HepG2 (cell line): ENCODE data around the gene MMP24OS. TPM values are rescaled to one million over a fixed set of nuclear protein-coding genes. Genes with fewer than 3 reads are reported as not detected.
A peak's percentile ranks its signal among the peaks of the same experiment; 100 is the strongest.

Experiments used
- BORCS8-MEF2B ChIP-seq: sonication (generic); formaldehyde crosslinking; IDR thresholded peaks from 2 replicates; pipeline ENCODE4 v1.8.0; 2022; ENCODE audit warnings: mild to moderate bottlenecking, missing genetic modification reagents
- CC2D1A ChIP-seq: sonication (generic); formaldehyde crosslinking; IDR thresholded peaks from 2 replicates; pipeline ENCODE4 v1.8.1; 2023; ENCODE audit warnings: mild to moderate bottlenecking, missing genetic modification reagents
- DNMT1 ChIP-seq: sonication (generic); formaldehyde crosslinking; IDR thresholded peaks from 2 replicates; pipeline ENCODE4 v1.5.1; 2020; ENCODE audit warnings: mild to moderate bottlenecking, missing genetic modification reagents
- ESRRA ChIP-seq: sonication (generic); formaldehyde crosslinking; IDR thresholded peaks from 2 replicates; pipeline ENCODE4 v1.5.1; 2020; ENCODE audit warnings: mild to moderate bottlenecking, low read depth, missing genetic modification reagents
- GATAD2A ChIP-seq: IDR thresholded peaks from 2 replicates; pipeline ENCODE4 v1.6.1; 2016
- IRF9 ChIP-seq: sonication (generic); formaldehyde crosslinking; IDR thresholded peaks from 2 replicates; pipeline ENCODE4 v1.8.0; 2022; ENCODE audit warnings: missing genetic modification reagents, mild to moderate bottlenecking, borderline replicate concordance
- KAT7 ChIP-seq: IDR thresholded peaks from 2 replicates; pipeline ENCODE4 v1.6.1; 2018; ENCODE audit warnings: borderline replicate concordance, missing compliant biosample characterization
- KLF6 ChIP-seq: IDR thresholded peaks from 2 replicates; pipeline ENCODE4 v1.8.0; 2016; ENCODE audit warnings: missing biosample characterization, missing genetic modification reagents
- MLLT10 ChIP-seq: sonication (generic); formaldehyde crosslinking; IDR thresholded peaks from 2 replicates; pipeline ENCODE4 v1.4.0; 2020; ENCODE audit warnings: missing genetic modification reagents
- NFIC ChIP-seq: IDR thresholded peaks from 2 replicates; pipeline ENCODE4 v1.6.1; 2012; ENCODE audit warnings: mild to moderate bottlenecking, low read length, inconsistent platforms
- NFKBIZ ChIP-seq: IDR thresholded peaks from 2 replicates; pipeline ENCODE4 v1.6.1; 2018; ENCODE audit warnings: missing genetic modification reagents, missing compliant biosample characterization
- NR0B2 ChIP-seq: sonication (generic); formaldehyde crosslinking; IDR thresholded peaks from 2 replicates; pipeline ENCODE4 v1.4.0; 2020; ENCODE audit warnings: mild to moderate bottlenecking, missing genetic modification reagents
- REL ChIP-seq: sonication (generic); formaldehyde crosslinking; conservative IDR thresholded peaks from 2 replicates; pipeline ENCODE4 v1.8.0; 2022; ENCODE audit warnings: mild to moderate bottlenecking, missing genetic modification reagents, moderate library complexity
- SNAI1 ChIP-seq: sonication (generic); formaldehyde crosslinking; IDR thresholded peaks from 2 replicates; pipeline ENCODE4 v1.5.0; 2020; ENCODE audit warnings: mild to moderate bottlenecking, missing genetic modification reagents, borderline replicate concordance
- SNRNP70 ChIP-seq: fragments of 200-400 bp; formaldehyde crosslinking; IDR thresholded peaks from 2 replicates; pipeline ENCODE4 v1.6.1; 2017; ENCODE audit warnings: mild to moderate bottlenecking, low read depth, low read length, moderate library complexity
- SOX5 ChIP-seq: IDR thresholded peaks from 2 replicates; pipeline ENCODE4 v1.6.1; 2016; ENCODE audit warnings: borderline replicate concordance
- SYNCRIP ChIP-seq: fragments of 200-400 bp; formaldehyde crosslinking; IDR thresholded peaks from 2 replicates; pipeline ENCODE4 v1.6.1; 2018; ENCODE audit warnings: mild to moderate bottlenecking, low read depth, low read length; ENCODE audit not compliant: insufficient read depth
- TCF7L2 ChIP-seq: IDR thresholded peaks from 2 replicates; pipeline ENCODE4 v1.6.1; 2011; ENCODE audit warnings: mild to moderate bottlenecking, low read depth, low read length, moderate library complexity
- TEAD2 ChIP-seq: sonication (generic); formaldehyde crosslinking; IDR thresholded peaks from 2 replicates; pipeline ENCODE4 v1.9.0; 2021; ENCODE audit warnings: missing genetic modification reagents
- TERF1 ChIP-seq: sonication (generic); formaldehyde crosslinking; IDR thresholded peaks from 2 replicates; pipeline ENCODE4 v1.8.0; 2022; ENCODE audit warnings: mild to moderate bottlenecking, missing genetic modification reagents, moderate library complexity
- WIZ ChIP-seq: sonication (generic); formaldehyde crosslinking; IDR thresholded peaks from 2 replicates; pipeline ENCODE4 v1.5.1; 2020; ENCODE audit warnings: mild to moderate bottlenecking, missing genetic modification reagents
- XBP1 ChIP-seq: sonication (generic); formaldehyde crosslinking; IDR thresholded peaks from 2 replicates; pipeline ENCODE4 v1.5.0; 2020; ENCODE audit warnings: missing genetic modification reagents
- ZNF280B ChIP-seq: sonication (generic); formaldehyde crosslinking; IDR thresholded peaks from 2 replicates; pipeline ENCODE4 v1.5.0; 2020; ENCODE audit warnings: missing genetic modification reagents, mild to moderate bottlenecking, borderline replicate concordance
- ZNF691 ChIP-seq: sonication (generic); formaldehyde crosslinking; IDR thresholded peaks from 2 replicates; pipeline ENCODE4 v1.4.0; 2020; ENCODE audit warnings: missing genetic modification reagents, low read depth, mild to moderate bottlenecking, borderline replicate concordance
- ZNF75D ChIP-seq: sonication (generic); formaldehyde crosslinking; IDR thresholded peaks from 2 replicates; pipeline ENCODE4 v1.8.1; 2023; ENCODE audit warnings: missing genetic modification reagents, mild to moderate bottlenecking, borderline replicate concordance
- ZNF780A ChIP-seq: sonication (generic); formaldehyde crosslinking; IDR thresholded peaks from 2 replicates; pipeline ENCODE4 v1.8.0; 2022; ENCODE audit warnings: mild to moderate bottlenecking, missing genetic modification reagents, moderate library complexity
- ZNF879 ChIP-seq: sonication (generic); formaldehyde crosslinking; IDR thresholded peaks from 2 replicates; pipeline ENCODE4 v1.8.1; 2023; ENCODE audit warnings: missing genetic modification reagents
- polyA plus RNA-seq, 8 experiments: library from polyadenylated mRNA; depleted of rRNA in 3 of 8; stranded (reverse) in 7 of 8; unstranded in 1 of 8; fragments of >200 nt; fragmentation: Illumina TruSeq in 4 of 8; extraction: Trizol in 4 of 8; gene quantifications; 2 replicates each; pipeline versions ENCODE4 v1.2.1 to v1.2.3, GENCODE V29; 2011 to 2016; ENCODE audit warnings: low read depth in 4 of 8, missing spikeins in 1 of 8, mixed read lengths in 1 of 8; ENCODE audit not compliant: insufficient read depth in 1 of 8
- total RNA-seq, 5 experiments: library from RNA; depleted of rRNA; stranded (reverse); fragments of >200 nt; fragmentation: Illumina TruSeq; extraction: Trizol; gene quantifications; 2 replicates each; pipeline ENCODE4 v1.2.3, GENCODE V29; 2016; ENCODE audit warnings: low read depth in 1 of 5

MMP24OS gene
- total and polyA plus RNA-seq, 2 of the 13 experiments (the other 11 are each of a cell fraction or from before 2014, with no cell fraction given) = 6.0 to 8.5 TPM

- TF ChIP-seq SNAI1 (no peak), ESRRA (no peak), TEAD2 (CRISPR knock-in tag) (no peak), SYNCRIP (no peak), GATAD2A (CRISPR knock-in tag) (peak; percentile 94), TERF1 (CRISPR knock-in tag) (no peak), NR0B2 (no peak), SOX5 (CRISPR knock-in tag) (peak; percentile 90; the same call in 1 of the 2 replicates), WIZ (CRISPR knock-in tag) (no peak), ZNF879 (no peak), ZNF280B (CRISPR knock-in tag) (no peak), KLF6 (CRISPR knock-in tag) (peak; percentile 27; the same call in 1 of the 2 replicates), BORCS8-MEF2B (no peak), TCF7L2 (no peak), ZNF75D (CRISPR knock-in tag) (no peak), REL (CRISPR knock-in tag) (no peak), SNRNP70 (no peak), XBP1 (no peak), MLLT10 (CRISPR knock-in tag) (no peak), CC2D1A (no peak), NFIC (no peak), ZNF780A (no peak), KAT7 (0 out of 2 replicates have a peak, but pooled peaks have one; percentile 32), DNMT1 (no peak), IRF9 (CRISPR knock-in tag) (no peak), NFKBIZ (CRISPR knock-in tag) (no peak), ZNF691 (CRISPR knock-in tag) (peak; percentile 75; the same call in 1 of the 2 replicates)
Observed at GRCh38 chr20:35305682-35306556, 28.0 kb upstream of the MMP24OS start (continued).
